ENCODE data around the gene JPH3. TPM values are rescaled to one million over a fixed set of nuclear protein-coding genes. Genes with fewer than 3 reads are reported as not detected.

Gene JPH3
- polyA plus RNA-seq, 3 donors, result not detected

DNA sequence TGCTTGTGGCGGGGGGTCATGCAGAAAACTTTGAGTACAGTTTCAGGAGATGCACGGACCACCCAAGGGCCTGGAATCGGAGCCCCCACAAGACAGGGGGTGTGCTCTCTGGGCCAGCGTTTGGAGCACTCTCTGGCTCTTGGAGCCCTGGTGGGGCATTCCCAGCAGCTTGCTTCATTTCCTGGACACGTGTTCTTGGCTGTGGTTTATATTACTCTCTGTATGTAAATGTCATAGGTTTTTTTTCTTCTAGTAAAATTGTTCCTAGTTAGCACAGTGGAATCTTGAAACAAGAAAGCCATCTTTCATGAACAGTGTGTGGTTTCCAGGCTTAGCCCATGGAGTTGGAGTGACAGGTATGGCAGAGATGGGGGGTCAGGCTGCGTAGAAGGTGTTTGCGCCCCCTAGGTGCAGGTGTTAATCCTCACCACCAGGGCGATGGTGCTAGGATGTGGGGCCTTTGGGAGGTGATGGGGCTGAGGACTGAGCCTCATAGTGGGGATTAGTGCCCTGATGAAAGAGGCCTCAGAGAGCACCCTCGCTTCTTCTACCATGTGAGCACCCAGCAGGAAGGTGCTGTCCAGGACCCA, 79.8 kb downstream of the JPH3 start:
- H3K4me1 Mint-ChIP-seq, result peaks cover 9% of the 10 kb centered on the region
- H3K27me3 ChIP-seq (ENCODE audit: control insufficient read depth in 2 of 2, insufficient read depth in 2 of 2, low read length in 2 of 2), result no peaks in the 10 kb centered on the region
- H3K4me1 ChIP-seq (ENCODE audit: control insufficient read depth in 1 of 2, insufficient read depth in 2 of 2, low read length in 2 of 2), result peaks cover 7 to 9% of the 10 kb centered on the region in 2 donors
- no peak overlapping the region for H3K4me2 ChIP-seq (replicated peaks; ENCODE audit: extremely low read depth, low read length, poor library complexity, severe bottlenecking)
- no peaks in the 10 kb centered on the region for H3K36me3 Mint-ChIP-seq
- intact Hi-C loops (cut with micrococcal nuclease), result no loop called here
- H3K27me3 Mint-ChIP-seq (ENCODE audit: low read depth in 3 of 3), result peaks cover 0 to 8% (median 3%) of the 10 kb centered on the region in 3 donors
- H2AFZ ChIP-seq (ENCODE audit: insufficient read depth, low read depth, low read length, poor library complexity, severe bottlenecking), result no peak overlapping the region
- no peak overlapping the region for H3K4me3 ChIP-seq (replicated peaks in 1 of 3; ENCODE audit: low read depth in 2 of 3, low read length in 3 of 3)
- H3K27ac ChIP-seq (ENCODE audit: low read depth in 1 of 2, low read length in 2 of 2), result no peak overlapping the region
- peak overlapping the region in 1 of 7 donors; percentile 26 for H3K27ac Mint-ChIP-seq
- WGBS (ENCODE audit: insufficient coverage), result 36% methylated on average over 7 of the region's 9 CpGs
- no peak overlapping the region for H3K9ac ChIP-seq (ENCODE audit: insufficient read depth, low read length, poor library complexity, severe bottlenecking)
- H3K9me3 ChIP-seq (replicated peaks in 1 of 2; ENCODE audit: control insufficient read depth in 1 of 2, insufficient read depth in 1 of 2, low read length in 2 of 2), result no peaks in the 10 kb centered on the region
- H3K9me3 Mint-ChIP-seq, result no peaks in the 10 kb centered on the region
- peak in 1 of 3 donors; percentile 43 for DNase-seq
- H3K4me3 Mint-ChIP-seq, result no peak overlapping the region
- TF ChIP-seq, protein P1, sequence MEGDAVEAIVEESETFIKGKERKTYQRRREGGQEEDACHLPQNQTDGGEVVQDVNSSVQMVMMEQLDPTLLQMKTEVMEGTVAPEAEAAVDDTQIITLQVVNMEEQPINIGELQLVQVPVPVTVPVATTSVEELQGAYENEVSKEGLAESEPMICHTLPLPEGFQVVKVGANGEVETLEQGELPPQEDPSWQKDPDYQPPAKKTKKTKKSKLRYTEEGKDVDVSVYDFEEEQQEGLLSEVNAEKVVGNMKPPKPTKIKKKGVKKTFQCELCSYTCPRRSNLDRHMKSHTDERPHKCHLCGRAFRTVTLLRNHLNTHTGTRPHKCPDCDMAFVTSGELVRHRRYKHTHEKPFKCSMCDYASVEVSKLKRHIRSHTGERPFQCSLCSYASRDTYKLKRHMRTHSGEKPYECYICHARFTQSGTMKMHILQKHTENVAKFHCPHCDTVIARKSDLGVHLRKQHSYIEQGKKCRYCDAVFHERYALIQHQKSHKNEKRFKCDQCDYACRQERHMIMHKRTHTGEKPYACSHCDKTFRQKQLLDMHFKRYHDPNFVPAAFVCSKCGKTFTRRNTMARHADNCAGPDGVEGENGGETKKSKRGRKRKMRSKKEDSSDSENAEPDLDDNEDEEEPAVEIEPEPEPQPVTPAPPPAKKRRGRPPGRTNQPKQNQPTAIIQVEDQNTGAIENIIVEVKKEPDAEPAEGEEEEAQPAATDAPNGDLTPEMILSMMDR (IDR thresholded peaks at IDR 0.05), result no peak
- H3K36me3 ChIP-seq (replicated peaks in 1 of 2; ENCODE audit: control insufficient read depth in 1 of 2, insufficient read depth in 2 of 2, low read length in 2 of 2), result no peaks in the 10 kb centered on the region
- H4K20me1 ChIP-seq (ENCODE audit: insufficient read depth, low read length), result no peaks in the 10 kb centered on the region
- H3K79me2 ChIP-seq (ENCODE audit: insufficient read depth, low read length), result no peaks in the 10 kb centered on the region

DNA sequence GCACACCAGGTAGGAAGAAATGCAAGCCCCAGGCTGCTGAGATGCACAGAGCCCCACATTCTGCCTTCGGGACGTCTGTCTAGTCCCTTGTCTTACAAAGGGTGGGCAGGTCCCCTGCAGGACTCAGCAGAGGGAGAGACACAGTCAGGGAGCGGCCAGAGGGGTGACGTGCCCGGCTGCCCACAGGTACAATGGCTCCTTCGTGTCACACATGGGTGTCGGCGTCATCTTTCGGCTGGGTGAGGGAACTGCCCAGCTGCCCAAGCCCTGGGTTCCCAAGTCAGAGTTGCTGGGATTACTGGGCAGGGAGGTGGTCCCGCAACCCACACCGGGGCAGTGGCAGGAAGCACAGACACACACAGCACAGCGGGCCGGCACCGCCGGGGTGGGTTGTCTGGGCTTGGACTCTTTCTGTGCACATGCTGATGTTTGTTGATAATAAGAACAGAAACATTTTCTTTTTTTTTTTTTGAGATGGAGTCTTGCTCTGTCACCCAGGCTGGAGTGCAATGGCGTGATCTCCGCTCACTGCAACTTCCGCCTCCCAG, 80.6 kb downstream of the JPH3 start:
- Histone ChIP-seq H3K36me3 (replicated peaks in 1 of 2; ENCODE audit: control insufficient read depth in 1 of 2, insufficient read depth in 2 of 2, low read length in 2 of 2) (no peaks in the 10 kb centered on the region), H3K4me1 (ENCODE audit: control insufficient read depth in 1 of 2, insufficient read depth in 2 of 2, low read length in 2 of 2) (peaks cover 7 to 9% of the 10 kb centered on the region in 2 donors), H3K9ac (ENCODE audit: insufficient read depth, low read length, poor library complexity, severe bottlenecking) (no peak overlapping the region), H3K79me2 (ENCODE audit: insufficient read depth, low read length) (no peaks in the 10 kb centered on the region), H3K27ac (ENCODE audit: low read depth in 1 of 2, low read length in 2 of 2) (no peak overlapping the region), H3K9me3 (replicated peaks in 1 of 2; ENCODE audit: control insufficient read depth in 1 of 2, insufficient read depth in 1 of 2, low read length in 2 of 2) (no peaks in the 10 kb centered on the region), H3K4me2 (replicated peaks; ENCODE audit: extremely low read depth, low read length, poor library complexity, severe bottlenecking) (no peak overlapping the region), H3K4me3 (replicated peaks in 1 of 3; ENCODE audit: low read depth in 2 of 3, low read length in 3 of 3) (no peak overlapping the region), H2AFZ (ENCODE audit: insufficient read depth, low read depth, low read length, poor library complexity, severe bottlenecking) (no peak overlapping the region), H3K27me3 (ENCODE audit: control insufficient read depth in 2 of 2, insufficient read depth in 2 of 2, low read length in 2 of 2) (no peaks in the 10 kb centered on the region), H4K20me1 (ENCODE audit: insufficient read depth, low read length) (no peaks in the 10 kb centered on the region)
- WGBS (ENCODE audit: insufficient coverage), result 89% methylated on average over 12 of the region's 18 CpGs
- no peaks in the 10 kb centered on the region for H3K36me3 Mint-ChIP-seq
- peaks cover 9% of the 10 kb centered on the region for H3K4me1 Mint-ChIP-seq
- H3K27ac Mint-ChIP-seq, result peak overlapping the region in 1 of 7 donors; percentile 76
- DNase-seq, result no peak
- intact Hi-C loops (cut with micrococcal nuclease), result no loop called here
- TF ChIP-seq, protein P1 (IDR thresholded peaks at IDR 0.05), result no peak
- H3K27me3 Mint-ChIP-seq (ENCODE audit: low read depth in 3 of 3), result peaks cover 0 to 10% (median 1%) of the 10 kb centered on the region in 3 donors
- H3K4me3 Mint-ChIP-seq, result no peak overlapping the region
- no peaks in the 10 kb centered on the region for H3K9me3 Mint-ChIP-seq
